ENCODE measurements around the gene GFI1B.
"Not testable (repeated sequence)": the region's sequence is repeated elsewhere in the genome, so short reads cannot be mapped to it uniquely, and the experiment has no call there.

GFI1B gene

DNA sequence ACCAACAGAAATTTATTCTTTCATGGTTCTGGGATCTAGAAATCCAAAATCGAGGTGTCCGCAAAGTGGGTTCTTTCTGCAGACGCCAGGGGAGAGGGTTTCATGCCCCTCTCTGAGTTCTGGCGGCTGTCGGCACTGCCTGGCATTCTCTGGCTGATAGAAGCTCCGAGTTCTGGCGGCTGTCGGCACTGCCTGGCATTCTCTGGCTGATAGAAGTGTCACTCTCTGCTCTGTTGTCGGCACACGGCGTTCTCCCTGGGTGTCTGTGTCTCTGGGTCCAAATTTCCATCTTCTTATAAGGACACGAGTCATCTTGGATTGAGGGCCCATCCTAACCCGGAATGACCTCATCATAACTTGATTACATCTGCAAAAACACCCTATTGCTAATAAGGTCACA lies 7.6 kb downstream of the GFI1B start:
- peaks cover 38 to 92% (median 87%) of the 10 kb centered on the region in 10 experiments for H3K4me1 ChIP-seq
- no peak overlapping the region for H3K27ac ChIP-seq
- H3K36me3 ChIP-seq, result no peaks in the 10 kb centered on the region
- H3K27me3 ChIP-seq, result peaks cover 5 to 32% (median 10%) of the 10 kb centered on the region in 11 experiments
- H3K9me3 ChIP-seq (replicated peaks in 1 of 11), result no peaks in the 10 kb centered on the region
- no peak overlapping the region for H3K9ac ChIP-seq
- no peak for TF ChIP-seq Cebpa-rat (IDR thresholded peaks at IDR 0.05)
- H4K20me1 ChIP-seq, result peaks cover 0 to 18% (median 0%) of the 10 kb centered on the region in 11 experiments; a peak in 3 of 22 replicates
- peak overlapping the region in 9 of 11 experiments; percentile 50 to 93 (median 71); a peak in 18 of 22 replicates for H3K4me2 ChIP-seq
- H3K4me3 ChIP-seq, result no peak overlapping the region

GRCh38 chr9:132986640-132987620 lies 8.4 kb downstream of the GFI1B start:
- Histone ChIP-seq H3K4me3 (no peak overlapping the region), H3K4me1 (peaks cover 44 to 100% (median 94%) of the 10 kb centered on the region in 10 experiments), H3K27me3 (peaks cover 0 to 34% (median 5%) of the 10 kb centered on the region in 11 experiments; a peak in 8 of 22 replicates), H3K9me3 (replicated peaks in 1 of 11) (no peaks in the 10 kb centered on the region), H3K27ac (no peak overlapping the region), H4K20me1 (peaks cover 0 to 18% (median 0%) of the 10 kb centered on the region in 11 experiments; a peak in 3 of 22 replicates), H3K9ac (0 out of 22 replicates have a peak overlapping the region, but pooled peaks of 1 of the 11 experiments have one; percentile 29), H3K4me2 (peak overlapping the region; percentile 40 to 93 (median 69)), H3K36me3 (no peaks in the 10 kb centered on the region)
- no peak for TF ChIP-seq Cebpa-rat (IDR thresholded peaks at IDR 0.05)

DNA sequence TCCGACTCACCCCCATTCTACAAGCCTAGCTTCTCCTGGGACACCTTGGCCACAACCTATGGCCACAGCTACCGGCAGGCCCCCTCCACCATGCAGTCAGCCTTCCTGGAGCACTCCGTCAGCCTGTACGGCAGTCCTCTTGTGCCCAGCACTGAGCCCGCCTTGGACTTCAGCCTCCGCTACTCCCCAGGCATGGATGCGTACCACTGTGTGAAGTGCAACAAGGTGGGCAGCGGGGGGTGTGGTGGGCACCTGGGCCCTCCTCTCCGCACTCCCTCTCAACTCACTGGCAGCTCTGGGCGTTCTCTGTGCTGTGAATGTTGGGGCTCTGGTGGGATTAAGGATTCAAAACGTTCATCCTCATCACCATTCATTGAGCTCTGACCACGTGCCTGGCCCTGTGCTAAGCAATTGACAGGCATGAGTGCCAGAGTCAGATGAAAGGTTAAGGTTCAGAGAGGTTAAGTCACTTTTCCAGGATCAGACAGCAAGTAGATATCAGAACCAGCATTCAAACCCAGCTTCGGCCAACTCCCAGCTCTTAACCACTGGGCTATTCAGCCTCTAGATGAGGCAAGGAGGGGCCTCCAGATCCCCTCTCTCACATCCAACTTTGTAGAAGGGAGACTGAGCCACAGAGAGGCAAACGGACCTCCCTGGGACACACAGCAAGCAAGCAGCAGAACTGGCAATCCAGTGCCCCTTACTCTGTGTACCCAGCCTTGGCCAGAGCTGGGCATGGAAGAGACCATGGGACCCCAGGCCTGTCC lies 9.9 kb downstream of the GFI1B start:
- Histone ChIP-seq H4K20me1 (peaks cover 0 to 17% (median 0%) of the 10 kb centered on the region in 11 experiments; a peak in 3 of 22 replicates), H3K27me3 (peaks cover 0 to 40% (median 5%) of the 10 kb centered on the region in 11 experiments; a peak in 7 of 22 replicates), H3K4me3 (no peak overlapping the region), H3K27ac (no peak overlapping the region), H3K4me2 (peak overlapping the region in 5 of 11 experiments; percentile 68 to 93 (median 92); a peak in 10 of 22 replicates), H3K9me3 (replicated peaks in 1 of 11) (no peaks in the 10 kb centered on the region), H3K36me3 (no peaks in the 10 kb centered on the region), H3K4me1 (peaks cover 38 to 100% (median 94%) of the 10 kb centered on the region in 10 experiments), H3K9ac (no peak overlapping the region)
- TF ChIP-seq Cebpa-rat (IDR thresholded peaks at IDR 0.05), result no peak

GRCh38 chr9:132989014-132989310 lies 10.5 kb downstream of the GFI1B start:
- Histone ChIP-seq H3K4me3 (no peak overlapping the region), H3K27ac (no peak overlapping the region), H3K36me3 (no peaks in the 10 kb centered on the region), H3K9ac (no peak overlapping the region), H3K9me3 (replicated peaks in 1 of 11) (no peaks in the 10 kb centered on the region), H3K4me1 (peaks cover 43 to 100% (median 94%) of the 10 kb centered on the region in 10 experiments), H3K4me2 (peak overlapping the region in 5 of 11 experiments; percentile 90 to 93 (median 92); a peak in 6 of 22 replicates), H3K27me3 (peaks cover 0 to 43% (median 5%) of the 10 kb centered on the region in 11 experiments; a peak in 7 of 22 replicates), H4K20me1 (peaks cover 0 to 15% (median 0%) of the 10 kb centered on the region in 11 experiments; a peak in 3 of 22 replicates)
- TF ChIP-seq Cebpa-rat (IDR thresholded peaks at IDR 0.05), result no peak

DNA sequence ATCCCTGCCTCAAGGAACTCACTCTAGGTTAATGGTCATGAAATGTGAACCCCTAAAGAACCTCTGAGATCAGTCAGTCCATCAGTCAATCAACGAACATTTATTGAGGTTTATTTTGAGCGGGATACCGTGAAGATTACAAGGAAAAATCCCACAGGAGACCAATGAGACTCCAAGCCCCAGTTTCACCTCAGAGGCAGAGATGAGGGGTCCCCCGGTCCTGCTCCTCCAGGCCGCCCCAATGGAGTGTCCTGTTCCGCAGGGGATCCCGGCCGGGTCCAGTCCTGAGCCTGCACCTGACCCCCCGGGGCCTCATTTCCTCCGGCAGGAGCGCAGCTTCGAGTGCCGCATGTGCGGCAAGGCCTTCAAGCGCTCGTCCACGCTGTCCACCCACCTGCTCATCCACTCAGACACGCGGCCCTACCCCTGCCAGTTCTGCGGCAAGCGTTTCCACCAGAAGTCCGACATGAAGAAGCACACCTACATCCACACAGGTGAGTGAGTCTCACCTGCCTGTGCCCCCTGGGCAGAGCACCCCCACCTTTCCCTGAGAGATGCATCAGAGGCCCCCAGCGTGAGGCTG lies 11.0 kb downstream of the GFI1B start:
- no peak overlapping the region for H3K4me3 ChIP-seq
- TF ChIP-seq Cebpa-rat (IDR thresholded peaks at IDR 0.05), result no peak
- no peaks in the 10 kb centered on the region for H3K9me3 ChIP-seq (replicated peaks in 1 of 11)
- peak overlapping the region in 8 of 11 experiments; percentile 16 to 93 (median 90); a peak in 13 of 22 replicates for H3K4me2 ChIP-seq
- H4K20me1 ChIP-seq, result peaks cover 0 to 20% (median 0%) of the 10 kb centered on the region in 11 experiments; a peak in 4 of 22 replicates
- no peaks in the 10 kb centered on the region for H3K36me3 ChIP-seq
- no peak overlapping the region for H3K9ac ChIP-seq
- peaks cover 43 to 100% (median 94%) of the 10 kb centered on the region in 10 experiments for H3K4me1 ChIP-seq
- H3K27me3 ChIP-seq, result peaks cover 0 to 39% (median 5%) of the 10 kb centered on the region in 11 experiments; a peak in 7 of 22 replicates
- H3K27ac ChIP-seq, result no peak overlapping the region

GRCh38 chr9:132989998-132990557 lies 11.6 kb downstream of the GFI1B start:
- peaks cover 0 to 25% (median 0%) of the 10 kb centered on the region in 11 experiments; a peak in 4 of 22 replicates for H4K20me1 ChIP-seq
- peaks cover 0 to 36% (median 5%) of the 10 kb centered on the region in 11 experiments; a peak in 7 of 22 replicates for H3K27me3 ChIP-seq
- not testable (repeated sequence) for H3K9ac ChIP-seq; H3K9me3 ChIP-seq (replicated peaks in 1 of 11); H3K27ac ChIP-seq; H3K36me3 ChIP-seq; H3K4me3 ChIP-seq
- peak overlapping the region in 8 of 11 experiments; percentile 89 to 93 (median 92); a peak in 16 of 22 replicates for H3K4me2 ChIP-seq
- peaks cover 46 to 100% (median 94%) of the 10 kb centered on the region in 10 experiments for H3K4me1 ChIP-seq

GRCh38 chr9:132990781-132991180 lies 12.3 kb downstream of the GFI1B start:
- peaks cover 0 to 35% (median 5%) of the 10 kb centered on the region in 11 experiments; a peak in 7 of 22 replicates for H3K27me3 ChIP-seq
- TF ChIP-seq Cebpa-rat (IDR thresholded peaks at IDR 0.05), result no peak
- H3K4me1 ChIP-seq, result peaks cover 53 to 100% (median 93%) of the 10 kb centered on the region in 10 experiments
- H4K20me1 ChIP-seq, result peaks cover 0 to 28% (median 0%) of the 10 kb centered on the region in 11 experiments; a peak in 4 of 22 replicates
- no peaks in the 10 kb centered on the region for H3K9me3 ChIP-seq (replicated peaks in 1 of 11)
- peak overlapping the region in 3 of 10 experiments; percentile 18 to 42 (median 30); a peak in 4 of 20 replicates for H3K4me3 ChIP-seq
- H3K9ac ChIP-seq, result peak overlapping the region in 8 of 11 experiments; percentile 37 to 68 (median 56); a peak in 15 of 22 replicates
- no peaks in the 10 kb centered on the region for H3K36me3 ChIP-seq
- peak overlapping the region in 8 of 11 experiments; percentile 41 to 73 (median 60); a peak in 13 of 22 replicates for H3K27ac ChIP-seq
- H3K4me2 ChIP-seq, result peak overlapping the region; percentile 63 to 93 (median 91); a peak in 20 of 22 replicates

All from BLaER1 treated with 17β-estradiol and CSF1 and Interleukin-3, amounts not matched to agents 10 nM and 100 nM (cell line).